Stimulated activated naive B cell treated with anti-CD40 and anti-IgM and Interleukin-4, amounts not matched to agents 10 μg/mL and 1 μg/mL and 100 μg/mL, for 72 hours (primary cell): Measurements from ENCODE around the gene SERINC5.
A peak's percentile ranks its signal among the peaks of the same experiment; 100 is the strongest.

Source experiments
- ATAC-seq, 2 donors: fragments of 150-1000 bp; cut with Tn5 transposase; replicated peaks; 2 replicates each; pipeline ENCODE4 v1.10.0; 2021; ENCODE audit warnings: moderate library complexity in 1 of 2
- DNase-seq: peaks from one replicate; pipeline ENCODE4 v3.0.0; 2021
- H3K27ac Mint-ChIP-seq: one replicate; pipeline ENCODE4 v1.8.0; 2022; ENCODE audit warnings: mild to moderate bottlenecking, mixed read lengths
- H3K27me3 Mint-ChIP-seq, 2 donors: one replicate each; pipeline ENCODE4 v1.8.0; 2022; ENCODE audit warnings: mixed read lengths in 2 of 2
- H3K36me3 Mint-ChIP-seq, 2 donors: one replicate each; pipeline ENCODE4 v1.8.0; 2022; ENCODE audit warnings: mixed read lengths in 2 of 2, mild to moderate bottlenecking in 1 of 2
- H3K4me1 Mint-ChIP-seq, 2 donors: one replicate each; pipeline ENCODE4 v1.8.0; 2022; ENCODE audit warnings: mixed read lengths in 2 of 2, mild to moderate bottlenecking in 1 of 2
- H3K4me3 Mint-ChIP-seq, 2 donors: one replicate each; pipeline ENCODE4 v1.8.0; 2022; ENCODE audit warnings: mild to moderate bottlenecking in 2 of 2, mixed read lengths in 2 of 2, moderate library complexity in 1 of 2
- H3K9me3 Mint-ChIP-seq, 2 donors: one replicate each; pipeline ENCODE4 v1.8.0; 2022; ENCODE audit warnings: mixed read lengths in 2 of 2, mild to moderate bottlenecking in 1 of 2

SERINC5 gene

GRCh38 chr5:80076131-80077050, 179.5 kb downstream of the SERINC5 start:
- Mint-ChIP-seq H3K27ac (no peak overlapping the region), H3K27me3 (no peaks in the 10 kb centered on the region), H3K4me3 (no peak overlapping the region), H3K4me1 (no peaks in the 10 kb centered on the region), H3K9me3 (no peaks in the 10 kb centered on the region), H3K36me3 (no peaks in the 10 kb centered on the region)
- ATAC-seq = no peak
- no peak for DNase-seq

- Mint-ChIP-seq H3K27ac (no peak overlapping the region), H3K4me3 (no peak overlapping the region), H3K36me3 (no peaks in the 10 kb centered on the region), H3K9me3 (no peaks in the 10 kb centered on the region), H3K4me1 (peaks cover 11 to 19% of the 10 kb centered on the region in 2 donors), H3K27me3 (no peaks in the 10 kb centered on the region)
- DNase-seq = no peak
- ATAC-seq = no peak
Measured at GRCh38 chr5:80072103-80073073, 183.5 kb downstream of the SERINC5 start.

GRCh38 chr5:80071510-80072021, 184.3 kb downstream of the SERINC5 start:
- Mint-ChIP-seq H3K27me3 (no peaks in the 10 kb centered on the region), H3K36me3 (no peaks in the 10 kb centered on the region), H3K27ac (no peak overlapping the region), H3K4me1 (peaks cover 11 to 19% of the 10 kb centered on the region in 2 donors), H3K9me3 (no peaks in the 10 kb centered on the region), H3K4me3 (no peak overlapping the region)
- DNase-seq = no peak
- no peak for ATAC-seq

GRCh38 chr5:80070338-80071056, 185.4 kb downstream of the SERINC5 start:
- no peaks in the 10 kb centered on the region for H3K27me3 Mint-ChIP-seq
- DNase-seq (no peak), ATAC-seq (peak; percentile 88)
- H3K36me3 Mint-ChIP-seq = no peaks in the 10 kb centered on the region
- H3K4me3 Mint-ChIP-seq = no peak overlapping the region
- H3K9me3 Mint-ChIP-seq = no peaks in the 10 kb centered on the region
- peaks cover 11 to 19% of the 10 kb centered on the region in 2 donors for H3K4me1 Mint-ChIP-seq
- H3K27ac Mint-ChIP-seq = no peak overlapping the region

- no peaks in the 10 kb centered on the region for H3K36me3 Mint-ChIP-seq
- no peaks in the 10 kb centered on the region for H3K27me3 Mint-ChIP-seq
- no peaks in the 10 kb centered on the region for H3K9me3 Mint-ChIP-seq
- no peak overlapping the region for H3K27ac Mint-ChIP-seq
- peaks cover 11 to 19% of the 10 kb centered on the region in 2 donors for H3K4me1 Mint-ChIP-seq
- ATAC-seq (peak; percentile 28 to 38), DNase-seq (no peak)
- no peak overlapping the region for H3K4me3 Mint-ChIP-seq
Measured at GRCh38 chr5:80069918-80070318, 185.9 kb downstream of the SERINC5 start.

GRCh38 chr5:80069251-80069800, 186.5 kb downstream of the SERINC5 start:
- H3K27me3 Mint-ChIP-seq = no peaks in the 10 kb centered on the region
- DNase-seq (no peak), ATAC-seq (no peak)
- H3K36me3 Mint-ChIP-seq = no peaks in the 10 kb centered on the region
- no peak overlapping the region for H3K27ac Mint-ChIP-seq
- H3K4me3 Mint-ChIP-seq = no peak overlapping the region
- peaks cover 11 to 19% of the 10 kb centered on the region in 2 donors for H3K4me1 Mint-ChIP-seq
- H3K9me3 Mint-ChIP-seq = no peaks in the 10 kb centered on the region

- Mint-ChIP-seq H3K9me3 (no peaks in the 10 kb centered on the region), H3K27ac (no peak overlapping the region), H3K27me3 (no peaks in the 10 kb centered on the region)
Measured at GRCh38 chr5:80068775-80069174, 187.1 kb downstream of the SERINC5 start.

GRCh38 chr5:80068246-80068636, 187.6 kb downstream of the SERINC5 start:
- ATAC-seq = no peak
- H3K9me3 Mint-ChIP-seq = no peaks in the 10 kb centered on the region
- no peak overlapping the region for H3K4me3 Mint-ChIP-seq
- no peak for DNase-seq
- H3K27ac Mint-ChIP-seq = no peak overlapping the region
- H3K4me1 Mint-ChIP-seq = peaks cover 11 to 19% of the 10 kb centered on the region in 2 donors
- H3K36me3 Mint-ChIP-seq = no peaks in the 10 kb centered on the region
- H3K27me3 Mint-ChIP-seq = no peaks in the 10 kb centered on the region

More at GRCh38 chr5:80068775-80069174, 187.1 kb downstream of the SERINC5 start:
- Mint-ChIP-seq H3K4me1 (peaks cover 11 to 19% of the 10 kb centered on the region in 2 donors), H3K36me3 (no peaks in the 10 kb centered on the region), H3K4me3 (no peak overlapping the region)
- DNase-seq = no peak
- ATAC-seq = no peak

GRCh38 chr5:80067531-80068245, 188.2 kb downstream of the SERINC5 start:
- ATAC-seq (no peak), DNase-seq (no peak)
- no peaks in the 10 kb centered on the region for H3K36me3 Mint-ChIP-seq
- H3K27me3 Mint-ChIP-seq = no peaks in the 10 kb centered on the region
- peaks cover 11 to 19% of the 10 kb centered on the region in 2 donors for H3K4me1 Mint-ChIP-seq
- no peak overlapping the region for H3K27ac Mint-ChIP-seq
- no peak overlapping the region for H3K4me3 Mint-ChIP-seq
- H3K9me3 Mint-ChIP-seq = no peaks in the 10 kb centered on the region

GRCh38 chr5:80067016-80067415, 188.8 kb downstream of the SERINC5 start:
- Mint-ChIP-seq H3K27ac (no peak overlapping the region), H3K9me3 (no peaks in the 10 kb centered on the region), H3K4me1 (peaks cover 11 to 19% of the 10 kb centered on the region in 2 donors), H3K36me3 (no peaks in the 10 kb centered on the region), H3K27me3 (no peaks in the 10 kb centered on the region), H3K4me3 (no peak overlapping the region)
- ATAC-seq (no peak), DNase-seq (no peak)

- Mint-ChIP-seq H3K27ac (no peak overlapping the region), H3K36me3 (no peaks in the 10 kb centered on the region), H3K9me3 (no peaks in the 10 kb centered on the region), H3K4me3 (no peak overlapping the region), H3K27me3 (no peaks in the 10 kb centered on the region), H3K4me1 (no peaks in the 10 kb centered on the region)
- ATAC-seq (no peak), DNase-seq (no peak)
Measured at GRCh38 chr5:80064124-80064523, 191.7 kb downstream of the SERINC5 start.
